Measurements from ENCODE around the gene HES1.

The HES1 gene

GRCh38 chr3:194102436-194102835 lies 33.5 kb upstream of the HES1 start:
- no peak for DNase-seq (ENCODE audit: low spot score)

- DNase-seq (ENCODE audit: low spot score) = no peak
Observed at GRCh38 chr3:194103505-194103904, 32.4 kb upstream of the HES1 start.

DNA sequence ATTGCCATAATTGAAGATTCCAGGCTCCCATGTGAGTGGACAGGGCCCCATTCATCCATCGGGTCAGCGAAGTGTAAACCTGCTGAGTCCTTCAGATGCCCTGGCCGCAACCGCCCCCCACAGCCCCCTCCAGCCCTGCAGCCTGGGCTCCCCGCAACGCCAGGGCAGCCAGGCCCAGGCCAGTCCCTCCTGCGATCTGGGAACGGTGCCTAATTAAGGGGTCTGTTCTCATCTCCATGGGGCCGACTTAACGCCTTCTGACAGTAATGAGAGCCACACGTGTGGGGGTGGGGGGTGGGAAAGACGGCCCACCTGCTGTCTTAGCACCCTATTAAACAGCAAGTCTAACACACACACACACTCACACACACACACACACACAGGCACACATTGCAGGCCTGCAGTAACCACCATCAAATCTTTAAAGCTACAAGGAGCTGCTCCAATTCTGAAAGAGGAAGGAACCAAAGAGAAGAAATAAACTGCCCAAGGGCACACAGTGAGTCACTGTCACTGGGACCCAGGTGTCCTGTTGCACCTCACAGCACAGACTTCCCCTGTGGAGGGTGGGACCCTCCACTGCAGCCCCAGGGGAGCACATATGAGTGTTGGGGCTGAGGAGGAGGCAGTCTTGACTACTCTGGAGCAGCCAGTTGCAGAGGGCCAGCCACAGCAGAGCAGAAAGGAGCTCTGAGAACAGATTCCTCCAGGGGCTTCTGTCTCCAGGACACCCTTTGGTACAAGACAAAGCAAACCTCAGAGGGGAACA lies 31.8 kb upstream of the HES1 start:
- no peak for DNase-seq (ENCODE audit: low spot score)

DNA sequence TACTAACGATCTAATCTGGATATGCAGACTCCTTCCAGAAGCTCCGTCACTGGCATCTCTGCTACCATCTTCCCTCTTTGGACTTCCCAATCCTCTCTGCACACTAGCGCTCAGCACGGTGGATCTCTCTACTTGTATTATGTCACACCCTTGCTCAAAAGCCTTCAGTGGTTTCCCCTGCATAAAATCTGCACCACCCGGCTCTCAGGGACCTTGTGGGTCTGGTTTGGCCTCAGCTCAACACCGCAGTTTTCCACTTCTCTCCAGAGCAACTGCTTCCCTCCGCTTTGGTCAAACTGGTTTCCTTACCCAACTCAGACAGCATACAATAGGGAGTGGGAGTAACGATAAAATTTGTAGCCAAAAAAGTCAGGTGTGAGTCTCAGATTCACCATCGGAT lies 30.7 kb upstream of the HES1 start:
- no peak for DNase-seq (ENCODE audit: low spot score)

GRCh38 chr3:194107107-194107506 lies 28.8 kb upstream of the HES1 start:
- DNase-seq (ENCODE audit: low spot score) = no peak

- no peak for DNase-seq (ENCODE audit: low spot score)
Observed at GRCh38 chr3:194109192-194109863, 26.6 kb upstream of the HES1 start.

GRCh38 chr3:194110483-194110882 lies 25.5 kb upstream of the HES1 start:
- no peak for DNase-seq (ENCODE audit: low spot score)

DNA sequence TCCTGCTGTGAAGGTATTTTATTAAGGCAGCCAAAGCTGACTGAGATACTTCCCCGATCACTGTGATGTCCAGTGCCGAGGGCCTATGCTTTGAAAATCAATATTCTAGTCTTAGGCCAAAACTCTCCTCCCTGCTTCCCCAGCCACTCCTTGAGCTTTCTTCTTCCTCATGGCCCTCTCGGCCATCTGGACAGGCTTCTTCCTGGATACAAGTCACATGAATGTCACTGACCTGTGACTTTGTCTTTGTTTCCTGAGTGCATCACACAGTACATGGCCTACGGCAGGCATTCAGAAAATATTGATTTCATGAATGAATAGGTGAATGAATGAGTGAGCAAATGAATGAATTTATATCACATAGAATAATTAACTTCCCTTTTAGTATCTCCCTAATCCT lies 24.6 kb upstream of the HES1 start:
- no peak for DNase-seq (ENCODE audit: low spot score)

DNA sequence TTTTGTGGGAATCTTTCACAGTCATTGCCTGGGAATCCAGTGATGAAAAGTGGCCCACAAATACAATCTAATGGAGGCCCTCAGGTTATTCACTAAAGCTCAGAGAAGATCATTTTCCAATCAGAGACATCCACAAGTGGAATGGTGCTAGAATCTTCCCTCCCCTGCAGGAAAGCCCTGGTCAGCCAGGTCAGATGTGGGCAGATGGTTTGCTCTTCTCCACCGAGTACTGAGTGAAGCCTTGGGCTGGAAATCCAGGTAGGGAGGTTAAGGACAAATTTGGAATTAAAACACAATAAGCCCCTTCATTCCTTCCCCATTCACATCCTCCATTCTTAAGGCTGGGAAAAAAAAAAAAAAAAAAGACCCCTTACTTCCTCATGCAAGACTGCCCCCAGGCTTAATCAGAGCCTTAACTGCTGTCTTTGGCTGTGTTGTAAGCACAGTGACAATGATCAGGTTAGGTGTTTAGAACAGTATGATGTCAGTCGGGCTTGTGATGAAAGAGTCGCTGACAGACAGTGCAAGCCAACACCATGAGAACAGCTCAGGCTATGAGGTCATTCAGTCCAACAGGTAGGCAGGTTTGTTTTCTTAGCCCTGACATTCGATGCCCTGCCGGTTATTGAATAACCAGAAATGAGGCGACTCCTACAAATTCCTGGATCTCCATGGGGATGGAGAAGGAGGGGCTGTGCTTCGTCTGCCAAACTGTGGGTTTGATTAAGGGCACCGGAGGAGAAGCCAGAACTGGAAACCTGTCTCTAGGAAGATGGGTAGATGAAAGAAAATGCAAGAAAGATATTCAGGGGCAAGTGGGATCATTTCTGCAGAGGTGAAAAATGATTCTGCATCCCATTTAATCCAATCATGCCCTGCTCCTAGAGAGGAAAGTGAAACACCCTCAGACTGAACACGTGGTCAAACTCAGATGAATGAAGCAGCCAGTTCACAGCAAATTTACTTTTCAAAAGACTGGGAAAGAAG lies 23.5 kb upstream of the HES1 start:
- DNase-seq (ENCODE audit: low spot score) = no peak

DNA sequence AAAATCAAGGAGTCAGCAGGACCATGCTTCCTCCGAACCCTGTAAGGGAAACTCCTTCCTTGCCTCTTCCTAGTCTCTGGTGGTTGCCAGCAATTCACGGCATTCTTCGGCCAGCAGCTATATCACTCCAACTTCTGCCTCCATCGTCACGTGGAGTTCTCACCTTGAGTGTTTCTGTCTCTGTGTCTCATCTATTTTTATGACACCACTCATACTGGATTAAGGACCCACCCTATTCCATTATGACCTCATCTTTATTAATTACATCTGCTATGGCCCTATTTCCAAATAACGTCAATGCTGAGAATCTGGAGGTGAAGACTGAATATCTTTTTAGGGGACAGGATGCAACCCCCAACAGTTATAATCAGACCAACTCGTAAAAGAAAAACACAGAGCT lies 21.8 kb upstream of the HES1 start:
- no peak for DNase-seq (ENCODE audit: low spot score)

DNA sequence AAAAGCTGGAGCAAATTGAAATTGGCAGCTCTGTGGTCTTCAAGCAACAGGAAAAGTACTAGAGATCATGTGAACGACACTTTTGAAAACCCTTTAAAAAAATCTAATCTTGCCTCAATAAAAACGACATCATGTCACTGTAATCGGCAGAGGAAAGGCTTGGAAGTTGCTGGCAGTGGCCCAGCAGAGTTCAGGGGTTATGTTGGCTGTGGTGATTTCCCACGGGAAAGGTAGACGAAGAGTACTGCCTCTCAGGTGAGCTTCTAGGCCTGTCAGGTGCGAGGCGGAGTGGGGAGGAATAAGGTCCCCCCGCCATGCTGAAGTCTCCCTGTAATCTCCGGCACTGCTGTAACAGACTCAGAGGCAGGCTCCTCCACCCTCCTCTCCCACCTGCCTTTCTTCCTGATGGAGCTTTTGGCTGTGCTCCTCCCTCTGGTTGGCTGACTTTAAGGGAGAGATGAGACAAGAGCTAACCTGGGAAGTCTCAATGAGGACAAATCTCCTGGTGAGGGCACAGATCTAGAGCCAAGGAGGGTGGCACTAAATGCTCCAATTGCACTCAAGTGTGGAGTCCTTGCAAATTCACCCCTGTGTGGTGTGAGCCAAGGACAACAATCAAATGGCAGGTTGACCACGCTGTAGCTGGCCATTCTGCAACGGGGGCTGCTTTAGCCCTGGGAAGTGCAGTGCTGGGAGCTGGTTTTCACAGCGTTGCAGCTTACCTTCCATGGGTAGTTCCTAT lies 18.7 kb upstream of the HES1 start:
- DNase-seq (ENCODE audit: low spot score) = no peak

GRCh38 chr3:194118920-194119319 lies 17.0 kb upstream of the HES1 start:
- DNase-seq (ENCODE audit: low spot score) = no peak

DNA sequence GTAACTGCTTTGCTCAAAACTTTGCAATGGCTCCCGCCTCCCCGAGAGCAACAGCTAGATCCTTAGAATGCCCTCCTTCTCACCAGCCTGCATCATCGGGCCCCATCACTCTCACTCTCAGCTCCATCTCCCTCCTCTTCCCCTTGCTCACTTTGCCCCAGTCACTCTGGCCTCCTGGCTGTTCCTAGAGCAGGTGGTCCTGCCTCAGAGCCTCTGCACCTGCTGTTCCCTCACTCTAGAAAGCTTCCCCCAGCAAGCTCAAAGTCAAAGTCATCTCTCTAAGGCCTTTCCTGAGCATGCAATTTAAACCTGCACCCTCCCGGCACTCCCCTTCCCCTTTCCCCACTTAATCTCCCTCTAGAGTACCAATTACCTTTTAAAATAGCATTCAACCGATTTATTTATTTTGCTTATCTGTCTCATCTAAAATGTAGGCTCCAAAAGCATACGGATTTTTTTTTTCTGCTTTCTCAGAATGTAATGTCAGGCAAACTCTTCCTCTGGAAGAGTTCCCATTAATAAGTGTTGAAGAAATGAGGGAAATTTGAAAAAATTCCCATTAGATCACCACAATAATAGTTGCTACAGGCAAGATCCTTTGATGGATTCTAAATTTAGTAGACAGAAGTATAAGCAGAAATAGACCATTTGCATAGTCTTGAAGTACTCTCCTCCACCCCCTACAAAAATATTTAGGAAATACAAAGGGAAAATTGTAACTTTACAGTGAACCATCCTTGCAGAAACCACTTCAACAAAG lies 15.9 kb upstream of the HES1 start:
- DNase-seq (ENCODE audit: low spot score) = no peak

GRCh38 chr3:194120789-194121770 lies 14.9 kb upstream of the HES1 start:
- DNase-seq (ENCODE audit: low spot score) = no peak

DNA sequence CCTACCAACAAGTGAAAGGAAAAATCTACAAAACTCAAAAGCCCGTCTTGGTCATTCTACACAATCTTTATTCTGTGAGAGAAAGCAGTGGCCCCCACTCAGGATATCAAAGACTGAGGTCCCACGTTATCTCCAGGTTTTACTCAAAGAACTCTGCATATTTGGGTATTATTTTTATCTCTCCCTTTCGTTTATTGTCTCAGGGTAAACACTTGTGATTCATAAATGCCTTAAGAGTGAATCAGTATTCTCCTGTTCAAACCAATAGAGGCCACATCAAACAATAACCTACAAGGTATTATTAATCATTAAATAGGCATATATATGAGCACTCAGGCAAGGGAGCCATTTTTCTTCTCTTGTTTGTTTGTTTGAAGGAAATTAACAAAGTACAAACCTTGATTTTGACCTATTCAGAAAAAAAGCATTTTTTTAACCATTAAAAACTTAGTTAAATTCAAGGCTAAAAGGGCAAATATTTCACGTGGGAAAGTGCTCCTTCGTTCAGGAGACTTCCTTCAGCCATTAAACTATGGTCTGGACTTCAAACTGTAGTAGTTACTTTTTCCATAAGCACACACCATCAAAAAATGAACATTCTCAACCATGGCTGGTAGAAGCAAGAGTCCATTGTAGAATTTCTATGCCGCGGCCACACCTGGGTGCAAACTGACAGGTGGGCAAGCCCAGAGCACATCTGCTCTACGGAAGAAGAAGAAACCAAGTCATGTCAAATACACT lies 13.9 kb upstream of the HES1 start:
- no peak for DNase-seq (ENCODE audit: low spot score)

DNA sequence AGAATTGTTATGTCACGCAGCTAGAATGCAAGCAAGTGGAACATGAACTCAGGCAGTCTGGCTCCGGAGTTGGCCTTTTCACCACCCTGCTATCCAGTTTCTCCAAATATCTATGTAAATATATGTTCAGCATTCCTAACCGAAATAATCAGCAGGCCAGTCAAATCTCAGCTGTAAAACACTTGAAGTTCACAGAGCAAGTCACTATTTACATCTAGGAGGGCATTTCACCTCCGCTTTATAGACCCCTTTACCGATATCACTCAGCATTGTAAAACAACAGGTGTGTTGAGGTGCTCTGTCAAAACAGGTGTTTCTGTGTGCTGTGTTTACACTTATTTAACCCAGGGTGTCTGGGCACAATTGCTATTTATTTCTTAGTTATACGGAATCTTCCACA lies 12.2 kb upstream of the HES1 start:
- no peak for DNase-seq (ENCODE audit: low spot score)

- DNase-seq (ENCODE audit: low spot score) = no peak
Observed at GRCh38 chr3:194124193-194124592, 11.8 kb upstream of the HES1 start.

DNA sequence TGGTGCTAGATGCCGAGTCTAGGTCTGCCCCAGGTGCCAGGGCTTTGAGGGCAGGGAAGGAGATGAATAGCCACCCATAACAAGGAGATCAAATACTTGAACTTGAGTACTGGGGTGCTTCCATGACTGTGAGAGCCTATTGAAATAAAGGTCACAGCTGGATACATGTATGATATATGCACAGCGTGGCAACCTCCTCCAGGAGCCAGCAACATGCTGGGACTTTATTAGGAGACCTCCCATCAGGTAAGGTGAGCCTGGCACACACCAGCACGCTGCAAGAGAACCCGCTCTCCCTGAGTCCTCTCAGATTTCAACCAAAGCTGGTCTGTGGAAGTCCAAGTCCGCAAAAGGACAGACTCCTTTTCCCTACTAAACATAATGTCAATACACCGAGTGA lies 10.5 kb upstream of the HES1 start:
- DNase-seq (ENCODE audit: low spot score) = no peak

- no peak for DNase-seq (ENCODE audit: low spot score)
Observed at GRCh38 chr3:194126790-194127189, 9.2 kb upstream of the HES1 start.

Measured in ecto neural progenitor cell (in vitro differentiated cells).